Vagina (tissue), 2 donors: Measurements from ENCODE around the gene FCAR. TPM values are rescaled to one million over a fixed set of nuclear protein-coding genes. Genes with fewer than 3 reads are reported as not detected.
"Not testable (repeated sequence)": the region's sequence is repeated elsewhere in the genome, so short reads cannot be mapped to it uniquely, and the experiment has no call there.

Experiments
- DNase-seq, 2 donors: peaks; one replicate each; pipeline ENCODE4 v3.0.0-alpha.2; 2017; ENCODE audit errors: extremely low spot score in 2 of 2
- H3K27ac ChIP-seq: fragments of 200-600 bp; sonication (generic); one replicate; pipeline ENCODE4 v1.5.1; 2019
- H3K27me3 ChIP-seq: fragments of 200-600 bp; sonication (generic); one replicate; pipeline ENCODE4 v1.5.1; 2019
- H3K36me3 ChIP-seq, 2 donors: fragments of 200-600 bp; sonication (generic); one replicate each; pipeline ENCODE4 v1.5.1; 2017 to 2019
- H3K4me1 ChIP-seq: fragments of 200-600 bp; sonication (generic); one replicate; pipeline ENCODE4 v1.5.1; 2019
- H3K4me3 ChIP-seq, 2 donors: fragments of 200-600 bp; sonication (generic); 1 replicate in 1 of 2; 2 replicates in 1 of 2; pipeline ENCODE4 v1.5.1; 2016 to 2019
- H3K9me3 ChIP-seq: fragments of 200-600 bp; sonication (generic); one replicate; pipeline ENCODE4 v1.5.1; 2019
- CTCF ChIP-seq, 3 experiments: fragments of 450-650 bp in 2 of 3; fragments of 200-600 bp in 1 of 3; sonication (generic) in 1 of 3; IDR thresholded peaks; one replicate each; pipeline ENCODE4 v1.5.1; 2017 to 2019; ENCODE audit warnings: antibody characterized with exemption in 3 of 3, mild to moderate bottlenecking in 2 of 3, moderate library complexity in 2 of 3
- POLR2A ChIP-seq, 2 donors: fragments of 450-650 bp; IDR thresholded peaks; one replicate each; pipeline ENCODE4 v1.6.1; 2017; ENCODE audit warnings: antibody characterized with exemption in 2 of 2, mild to moderate bottlenecking in 2 of 2, moderate library complexity in 2 of 2
- POLR2AphosphoS5 ChIP-seq, 2 donors: sonication (generic); formaldehyde crosslinking; IDR thresholded peaks; one replicate each; pipeline ENCODE4 v1.9.0; 2017; ENCODE audit warnings: antibody characterized with exemption in 2 of 2, mild to moderate bottlenecking in 2 of 2, low read depth in 1 of 2; ENCODE audit not compliant: insufficient read depth in 1 of 2
- intact Hi-C: fragments of 100-400 bp; cut with DNase I; formaldehyde crosslinking; loops from one replicate; pipeline ENCODE4 v1.15.1; 2023
- total RNA-seq: library from RNA; depleted of rRNA; stranded (reverse); fragments of >200 nt; gene quantifications from one replicate; pipeline ENCODE4 v1.2.3, GENCODE V29; 2016

FCAR gene
- total RNA-seq, 1 donor from 2014 or later: 2.2 TPM

- intact Hi-C loops: no loop called here
- Histone ChIP-seq H3K4me3 (no peak overlapping the region), H3K27ac (no peak overlapping the region), H3K4me1 (no peaks in the 10 kb centered on the region), H3K9me3 (no peaks in the 10 kb centered on the region), H3K27me3 (no peaks in the 10 kb centered on the region), H3K36me3 (no peaks in the 10 kb centered on the region)
- no peak for DNase-seq
- TF ChIP-seq POLR2AphosphoS5 (IDR thresholded peaks at IDR 0.05; ENCODE audit: insufficient read depth in 1 of 2, low read depth in 1 of 2): no peak
- TF ChIP-seq POLR2A (IDR thresholded peaks at IDR 0.05): no peak
- TF ChIP-seq CTCF (IDR thresholded peaks at IDR 0.05): no peak
Observed at GRCh38 chr19:54850930-54851329, 23.1 kb upstream of the FCAR start.

GRCh38 chr19:54851353-54851752, 22.7 kb upstream of the FCAR start:
- Histone ChIP-seq H3K4me3 (no peak overlapping the region), H3K9me3 (no peaks in the 10 kb centered on the region), H3K4me1 (no peaks in the 10 kb centered on the region), H3K36me3 (no peaks in the 10 kb centered on the region), H3K27me3 (no peaks in the 10 kb centered on the region), H3K27ac (no peak overlapping the region)
- intact Hi-C loops: no loop called here
- DNase-seq: no peak
- TF ChIP-seq POLR2AphosphoS5 (IDR thresholded peaks at IDR 0.05; ENCODE audit: insufficient read depth in 1 of 2, low read depth in 1 of 2) (no peak), POLR2A (IDR thresholded peaks at IDR 0.05) (no peak), CTCF (IDR thresholded peaks at IDR 0.05) (no peak)

- intact Hi-C loops, H3K4me3 ChIP-seq, H3K36me3 ChIP-seq, H3K27me3 ChIP-seq, H3K4me1 ChIP-seq, H3K27ac ChIP-seq, DNase-seq, H3K9me3 ChIP-seq: not testable (repeated sequence)
Observed at GRCh38 chr19:54855241-54855640, 18.8 kb upstream of the FCAR start.

- H3K27ac ChIP-seq, H3K27me3 ChIP-seq, H3K36me3 ChIP-seq, H3K4me1 ChIP-seq, DNase-seq, H3K9me3 ChIP-seq, intact Hi-C loops, H3K4me3 ChIP-seq: not testable (repeated sequence)
Observed at GRCh38 chr19:54858476-54858875, 15.6 kb upstream of the FCAR start.

- H3K4me1 ChIP-seq, H3K27me3 ChIP-seq, intact Hi-C loops: not testable (repeated sequence)
Observed at GRCh38 chr19:54859421-54859820, 14.6 kb upstream of the FCAR start.

GRCh38 chr19:54863459-54863858, 10.6 kb upstream of the FCAR start:
- DNase-seq, H3K36me3 ChIP-seq, H3K27me3 ChIP-seq, H3K4me1 ChIP-seq, H3K9me3 ChIP-seq, intact Hi-C loops, H3K4me3 ChIP-seq, H3K27ac ChIP-seq: not testable (repeated sequence)

More at GRCh38 chr19:54859421-54859820, 14.6 kb upstream of the FCAR start:
- H3K4me3 ChIP-seq, H3K36me3 ChIP-seq, DNase-seq, H3K9me3 ChIP-seq, H3K27ac ChIP-seq: not testable (repeated sequence)

- no peaks in the 10 kb centered on the region for H3K4me1 ChIP-seq
- no peak for TF ChIP-seq POLR2AphosphoS5 (IDR thresholded peaks at IDR 0.05; ENCODE audit: insufficient read depth in 1 of 2, low read depth in 1 of 2)
- TF ChIP-seq CTCF (IDR thresholded peaks at IDR 0.05): no peak
- TF ChIP-seq POLR2A (IDR thresholded peaks at IDR 0.05): no peak
- H3K36me3 ChIP-seq: no peaks in the 10 kb centered on the region
- no peaks in the 10 kb centered on the region for H3K27me3 ChIP-seq
- no peaks in the 10 kb centered on the region for H3K9me3 ChIP-seq
- H3K4me3 ChIP-seq: no peak overlapping the region
- DNase-seq: no peak
- no peak overlapping the region for H3K27ac ChIP-seq
- intact Hi-C loops: no loop called here
Observed at GRCh38 chr19:54871696-54872095, 2.3 kb upstream of the FCAR start.
